ENCODE results near the gene HACD3. TPM values are rescaled to one million over a fixed set of nuclear protein-coding genes. Genes with fewer than 3 reads are reported as not detected.
"Not testable (repeated sequence)": the region's sequence is repeated elsewhere in the genome, so short reads cannot be mapped to it uniquely, and the experiment has no call there.

Gene HACD3
- total RNA-seq, 1 donor from 2014 or later: 41.2 TPM

- H3K27ac ChIP-seq (ENCODE audit: low read depth, low read length): no peak overlapping the region
- H3K4me1 ChIP-seq (ENCODE audit: control insufficient read depth in 3 of 3, insufficient read depth in 3 of 3, low read length in 3 of 3): peaks cover 24 to 28% (median 25%) of the 10 kb centered on the region in 3 donors
- no peaks in the 10 kb centered on the region for H3K9me3 ChIP-seq (ENCODE audit: control insufficient read depth in 3 of 3, low read length in 3 of 3)
- no peaks in the 10 kb centered on the region for H3K27me3 ChIP-seq (ENCODE audit: control insufficient read depth in 3 of 3, insufficient read depth in 3 of 3, low read length in 3 of 3)
- H3K4me3 ChIP-seq (ENCODE audit: low read length in 3 of 3): no peak overlapping the region
- no peak overlapping the region for H3K9ac ChIP-seq (ENCODE audit: low read depth in 1 of 3, low read length in 3 of 3)
- H3K36me3 ChIP-seq (ENCODE audit: control insufficient read depth in 3 of 3, insufficient read depth in 3 of 3, low read length in 3 of 3): no peaks in the 10 kb centered on the region
Observed at GRCh38 chr15:65612949-65613744, 82.9 kb downstream of the HACD3 start.

GRCh38 chr15:65615887-65616286, 85.6 kb downstream of the HACD3 start:
- H3K4me1 ChIP-seq (ENCODE audit: control insufficient read depth in 3 of 3, insufficient read depth in 3 of 3, low read length in 3 of 3): peaks cover 11 to 13% (median 11%) of the 10 kb centered on the region in 3 donors
- not testable (repeated sequence) for H3K9me3 ChIP-seq (ENCODE audit: control insufficient read depth in 3 of 3, low read length in 3 of 3)

GRCh38 chr15:65618560-65619109, 88.4 kb downstream of the HACD3 start:
- H3K27me3 ChIP-seq (ENCODE audit: control insufficient read depth in 3 of 3, insufficient read depth in 3 of 3, low read length in 3 of 3): no peaks in the 10 kb centered on the region
- no peak overlapping the region for H3K9ac ChIP-seq (ENCODE audit: low read depth in 1 of 3, low read length in 3 of 3)
- H3K4me3 ChIP-seq (ENCODE audit: low read length in 3 of 3): no peak overlapping the region
- H3K27ac ChIP-seq (ENCODE audit: low read depth, low read length): no peak overlapping the region
- no peaks in the 10 kb centered on the region for H3K36me3 ChIP-seq (ENCODE audit: control insufficient read depth in 3 of 3, insufficient read depth in 3 of 3, low read length in 3 of 3)
- no peaks in the 10 kb centered on the region for H3K4me1 ChIP-seq (ENCODE audit: control insufficient read depth in 3 of 3, insufficient read depth in 3 of 3, low read length in 3 of 3)
- H3K9me3 ChIP-seq (ENCODE audit: control insufficient read depth in 3 of 3, low read length in 3 of 3): no peaks in the 10 kb centered on the region

More at GRCh38 chr15:65615887-65616286, 85.6 kb downstream of the HACD3 start:
- not testable (repeated sequence) for H3K9ac ChIP-seq (ENCODE audit: low read depth in 1 of 3, low read length in 3 of 3); H3K4me3 ChIP-seq (ENCODE audit: low read length in 3 of 3); H3K27me3 ChIP-seq (ENCODE audit: control insufficient read depth in 3 of 3, insufficient read depth in 3 of 3, low read length in 3 of 3); H3K36me3 ChIP-seq (ENCODE audit: control insufficient read depth in 3 of 3, insufficient read depth in 3 of 3, low read length in 3 of 3); H3K27ac ChIP-seq (ENCODE audit: low read depth, low read length)

- Histone ChIP-seq H3K4me3 (ENCODE audit: low read length in 3 of 3) (no peak overlapping the region), H3K9ac (ENCODE audit: low read depth in 1 of 3, low read length in 3 of 3) (no peak overlapping the region), H3K36me3 (ENCODE audit: control insufficient read depth in 3 of 3, insufficient read depth in 3 of 3, low read length in 3 of 3) (peaks cover 0 to 3% (median 0%) of the 10 kb centered on the region in 3 donors), H3K4me1 (ENCODE audit: control insufficient read depth in 3 of 3, insufficient read depth in 3 of 3, low read length in 3 of 3) (no peaks in the 10 kb centered on the region), H3K27ac (ENCODE audit: low read depth, low read length) (no peak overlapping the region), H3K27me3 (ENCODE audit: control insufficient read depth in 3 of 3, insufficient read depth in 3 of 3, low read length in 3 of 3) (no peaks in the 10 kb centered on the region), H3K9me3 (ENCODE audit: control insufficient read depth in 3 of 3, low read length in 3 of 3) (no peaks in the 10 kb centered on the region)
Observed at GRCh38 chr15:65619626-65620290, 89.5 kb downstream of the HACD3 start.

GRCh38 chr15:65620833-65621232, 90.6 kb downstream of the HACD3 start:
- peaks cover 0 to 8% (median 7%) of the 10 kb centered on the region in 3 donors for H3K36me3 ChIP-seq (ENCODE audit: control insufficient read depth in 3 of 3, insufficient read depth in 3 of 3, low read length in 3 of 3)
- H3K9ac ChIP-seq (ENCODE audit: low read depth in 1 of 3, low read length in 3 of 3): no peak overlapping the region
- no peak overlapping the region for H3K27ac ChIP-seq (ENCODE audit: low read depth, low read length)
- H3K9me3 ChIP-seq (ENCODE audit: control insufficient read depth in 3 of 3, low read length in 3 of 3): no peaks in the 10 kb centered on the region
- H3K27me3 ChIP-seq (ENCODE audit: control insufficient read depth in 3 of 3, insufficient read depth in 3 of 3, low read length in 3 of 3): no peaks in the 10 kb centered on the region
- no peaks in the 10 kb centered on the region for H3K4me1 ChIP-seq (ENCODE audit: control insufficient read depth in 3 of 3, insufficient read depth in 3 of 3, low read length in 3 of 3)
- H3K4me3 ChIP-seq (ENCODE audit: low read length in 3 of 3): no peak overlapping the region

GRCh38 chr15:65621638-65622037, 91.4 kb downstream of the HACD3 start, which contains the start of gene SLC24A1:
Gene SLC24A1 (plus strand): TSS chr15:65621938. CDS start chr15:65624081, 2,143 bp downstream.
- Histone ChIP-seq H3K27ac (ENCODE audit: low read depth, low read length) (no peak within 1 kb of the TSS), H3K36me3 (ENCODE audit: control insufficient read depth in 3 of 3, insufficient read depth in 3 of 3, low read length in 3 of 3) (peaks cover 0 to 8% (median 7%) of the 10 kb centered on the region in 3 donors), H3K4me3 (ENCODE audit: low read length in 3 of 3) (no peak within 1 kb of the TSS), H3K4me1 (ENCODE audit: control insufficient read depth in 3 of 3, insufficient read depth in 3 of 3, low read length in 3 of 3) (no peaks in the 10 kb centered on the region), H3K27me3 (ENCODE audit: control insufficient read depth in 3 of 3, insufficient read depth in 3 of 3, low read length in 3 of 3) (no peaks in the 10 kb centered on the region), H3K9ac (ENCODE audit: low read depth in 1 of 3, low read length in 3 of 3) (no peak within 1 kb of the TSS), H3K9me3 (ENCODE audit: control insufficient read depth in 3 of 3, low read length in 3 of 3) (no peaks in the 10 kb centered on the region)

GRCh38 chr15:65623103-65623502, 92.8 kb downstream of the HACD3 start:
- no peaks in the 10 kb centered on the region for H3K4me1 ChIP-seq (ENCODE audit: control insufficient read depth in 3 of 3, insufficient read depth in 3 of 3, low read length in 3 of 3)
- H3K4me3 ChIP-seq (ENCODE audit: low read length in 3 of 3): no peak overlapping the region
- no peak overlapping the region for H3K9ac ChIP-seq (ENCODE audit: low read depth in 1 of 3, low read length in 3 of 3)
- no peaks in the 10 kb centered on the region for H3K9me3 ChIP-seq (ENCODE audit: control insufficient read depth in 3 of 3, low read length in 3 of 3)
- H3K36me3 ChIP-seq (ENCODE audit: control insufficient read depth in 3 of 3, insufficient read depth in 3 of 3, low read length in 3 of 3): peaks cover 0 to 8% (median 7%) of the 10 kb centered on the region in 3 donors
- no peaks in the 10 kb centered on the region for H3K27me3 ChIP-seq (ENCODE audit: control insufficient read depth in 3 of 3, insufficient read depth in 3 of 3, low read length in 3 of 3)
- no peak overlapping the region for H3K27ac ChIP-seq (ENCODE audit: low read depth, low read length)

GRCh38 chr15:65626856-65627255, 96.6 kb downstream of the HACD3 start:
- Histone ChIP-seq H3K27ac (ENCODE audit: low read depth, low read length) (no peak overlapping the region), H3K36me3 (ENCODE audit: control insufficient read depth in 3 of 3, insufficient read depth in 3 of 3, low read length in 3 of 3) (peaks cover 0 to 8% (median 7%) of the 10 kb centered on the region in 3 donors), H3K4me1 (ENCODE audit: control insufficient read depth in 3 of 3, insufficient read depth in 3 of 3, low read length in 3 of 3) (no peaks in the 10 kb centered on the region), H3K9me3 (ENCODE audit: control insufficient read depth in 3 of 3, low read length in 3 of 3) (no peaks in the 10 kb centered on the region), H3K27me3 (ENCODE audit: control insufficient read depth in 3 of 3, insufficient read depth in 3 of 3, low read length in 3 of 3) (no peaks in the 10 kb centered on the region), H3K9ac (ENCODE audit: low read depth in 1 of 3, low read length in 3 of 3) (no peak overlapping the region), H3K4me3 (ENCODE audit: low read length in 3 of 3) (no peak overlapping the region)
